GM19463 (cell line): Measurements from ENCODE around the gene PSMD3.
A peak's percentile ranks its signal among the peaks of the same experiment; 100 is the strongest.

Source experiments
- ATAC-seq: cut with Tn5 transposase; IDR thresholded peaks from one replicate; pipeline ENCODE4 v1.9.1; 2021; ENCODE audit warnings: mild to moderate bottlenecking, moderate library complexity; ENCODE audit not compliant: unreplicated experiment

The PSMD3 gene

DNA sequence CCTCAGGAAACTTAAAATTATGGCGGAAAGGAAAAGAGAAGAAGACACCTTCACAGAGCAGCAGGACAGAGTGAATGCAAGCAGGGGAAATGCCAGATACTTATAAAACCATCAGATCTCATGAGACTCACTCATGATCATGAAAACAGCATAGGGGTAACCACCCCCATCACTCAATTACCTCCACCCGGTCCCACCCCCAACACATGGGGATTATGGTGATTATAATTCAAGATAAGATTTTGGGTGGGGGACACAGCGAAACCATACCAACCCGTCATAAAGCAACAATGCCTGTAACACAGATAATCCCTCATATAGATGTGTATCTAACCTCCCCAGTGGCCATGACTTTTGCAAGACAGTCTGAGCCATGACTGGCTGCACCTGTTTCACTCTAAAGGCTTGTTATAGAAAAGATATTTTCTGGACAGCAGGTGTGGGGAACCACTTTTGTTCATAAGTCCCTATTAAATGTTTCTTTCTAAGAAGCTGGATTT is 24.8 kb upstream of the PSMD3 start:
- no peak for ATAC-seq

DNA sequence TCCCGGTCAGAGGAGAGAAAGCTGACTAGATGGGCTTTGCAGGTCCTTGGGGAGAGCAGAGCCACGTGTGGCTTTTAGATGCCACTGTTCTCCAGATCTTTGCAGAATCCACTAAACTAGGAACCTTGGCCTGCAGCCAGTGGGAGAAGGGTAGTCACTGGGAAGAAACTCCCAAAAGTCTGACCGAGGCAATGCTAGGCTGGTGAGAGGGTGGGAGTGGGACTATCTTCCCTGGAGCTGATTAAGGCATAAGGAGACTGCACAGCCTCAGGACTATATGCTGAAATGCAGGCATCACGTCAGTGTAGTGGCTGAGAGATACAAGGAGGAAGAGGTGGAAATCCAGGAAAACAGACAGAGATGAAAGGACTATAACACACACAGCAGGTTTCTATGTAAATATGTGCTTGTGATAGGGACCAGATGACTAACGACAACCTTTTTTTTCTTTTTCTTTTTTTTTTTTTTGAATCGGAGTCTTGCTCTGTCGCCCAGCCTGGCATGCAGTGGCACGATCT is 20.0 kb upstream of the PSMD3 start:
- ATAC-seq: no peak

DNA sequence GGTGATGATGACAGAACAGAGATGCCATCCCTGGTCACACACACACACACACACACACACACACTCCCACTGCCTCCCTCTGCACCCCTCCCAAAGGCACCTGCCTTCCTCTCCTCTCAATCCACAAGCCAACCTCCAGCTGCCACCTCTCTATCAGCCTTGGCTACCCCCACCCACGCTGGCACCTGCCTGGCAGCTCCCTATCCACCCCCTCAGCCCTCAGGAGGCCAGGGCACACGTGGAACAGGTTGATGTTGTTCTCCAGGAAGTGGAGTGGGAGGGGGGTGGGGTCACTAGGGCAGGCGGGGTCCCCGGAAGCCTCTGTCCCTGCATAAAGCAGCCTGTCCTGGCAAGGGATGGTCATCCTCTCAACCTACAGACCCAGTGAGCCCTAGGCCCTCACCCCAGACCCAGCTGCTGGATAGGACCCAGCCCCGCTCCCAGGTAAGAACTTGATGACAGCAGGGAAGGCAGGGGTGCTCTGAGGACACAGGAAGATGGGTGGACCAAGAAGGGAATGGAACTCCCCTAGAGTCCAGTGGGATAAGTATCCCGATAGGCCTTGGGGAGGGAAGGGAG is 17.9 kb upstream of the PSMD3 start, which contains the start of gene GSDMA:
TSS of gene GSDMA (plus strand) at position 363 of the 579 bp plus-strand sequence. CDS start 2,684 bp downstream, outside the sequence.
- no peak for ATAC-seq

DNA sequence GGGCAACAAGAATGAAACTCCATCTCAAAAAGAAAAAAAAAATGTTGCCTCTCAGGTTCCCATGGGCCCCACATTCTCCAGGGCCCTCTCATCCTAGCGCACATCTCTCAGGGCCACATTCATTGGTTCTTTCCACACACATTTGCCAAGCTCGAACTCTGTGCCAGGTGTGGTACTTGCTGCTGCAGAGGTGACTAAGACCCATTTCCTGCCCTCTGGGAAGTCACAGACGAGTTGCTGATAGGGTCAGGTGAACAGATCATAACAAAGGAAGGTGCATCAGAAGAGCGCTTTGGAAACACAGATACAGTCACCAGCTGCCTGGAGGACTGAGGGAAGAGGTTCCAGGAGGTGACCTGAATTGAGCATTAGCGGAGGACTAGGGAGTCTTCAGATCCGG is 16.8 kb upstream of the PSMD3 start:
- no peak for ATAC-seq

DNA sequence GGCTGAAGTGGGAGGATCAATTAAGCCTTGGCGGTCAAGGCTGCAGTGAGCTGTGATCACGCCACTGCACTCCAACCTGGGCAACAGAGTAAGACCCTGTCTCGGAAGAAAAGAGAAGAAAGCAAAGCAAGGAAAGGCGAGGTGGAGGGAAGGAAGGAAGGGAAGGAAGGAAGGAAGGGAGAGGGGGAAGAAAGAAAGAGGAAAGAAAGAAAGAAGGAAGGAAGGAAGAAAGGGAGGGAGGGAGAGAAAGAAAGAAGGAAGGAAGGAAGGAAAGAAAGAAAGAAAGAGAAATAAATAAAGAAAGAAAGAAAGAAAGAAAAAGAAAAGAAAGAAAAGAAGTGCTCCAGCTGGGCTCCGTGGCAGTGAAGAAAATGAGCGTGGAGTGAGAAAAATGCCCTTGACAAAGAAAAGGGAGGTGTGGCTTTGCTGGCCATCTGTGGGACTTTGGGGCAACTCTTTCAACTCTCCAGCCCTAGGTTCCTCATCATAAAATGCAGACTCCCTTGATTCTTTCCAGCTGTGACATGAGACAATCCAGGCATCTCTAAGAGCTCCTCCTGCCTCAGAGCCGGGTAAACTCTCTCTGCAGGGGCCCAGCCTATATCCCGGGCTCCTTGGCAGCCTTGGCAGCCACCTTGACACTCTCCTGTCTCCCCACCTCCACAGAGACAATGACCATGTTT is 15.4 kb upstream of the PSMD3 start:
- no peak for ATAC-seq

DNA sequence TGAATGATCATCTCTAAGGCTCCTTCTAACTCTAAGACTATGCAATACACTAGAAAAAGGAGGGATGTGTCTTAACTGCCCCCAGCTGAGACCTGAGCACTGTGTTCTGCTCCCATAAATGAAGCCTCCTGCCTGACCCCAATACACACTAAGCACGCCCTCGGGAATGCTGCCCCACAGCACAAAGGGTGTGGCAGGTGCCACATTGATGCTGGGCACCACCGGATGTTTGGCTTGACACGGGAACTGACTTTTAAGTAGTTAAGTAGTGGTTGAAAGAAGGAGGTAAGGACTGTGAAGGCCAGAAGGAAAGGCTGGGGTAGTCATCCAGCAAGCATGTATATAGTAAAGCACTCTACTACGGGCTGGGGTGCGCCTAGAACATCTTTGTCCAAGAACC is 13.8 kb upstream of the PSMD3 start:
- no peak for ATAC-seq

DNA sequence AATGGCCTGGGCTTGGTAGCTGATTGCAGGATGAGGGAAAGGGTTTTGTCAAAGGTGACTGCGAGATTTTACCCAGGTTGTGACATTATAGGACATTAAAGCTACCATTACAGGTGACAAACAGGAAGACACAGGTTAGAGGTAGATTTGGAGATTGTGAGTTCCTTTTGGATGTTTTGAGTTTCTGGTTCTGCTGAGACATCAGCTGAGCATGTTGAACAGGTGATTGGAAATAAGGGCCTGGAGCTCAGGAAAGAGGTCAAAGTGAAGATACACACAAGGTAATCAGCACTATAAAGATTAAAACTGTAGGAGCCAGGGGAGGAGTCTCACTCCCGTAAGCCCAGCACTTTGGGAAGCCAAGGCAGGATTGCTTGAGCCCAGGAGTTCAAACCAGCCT is 11.8 kb upstream of the PSMD3 start:
- ATAC-seq: no peak

DNA sequence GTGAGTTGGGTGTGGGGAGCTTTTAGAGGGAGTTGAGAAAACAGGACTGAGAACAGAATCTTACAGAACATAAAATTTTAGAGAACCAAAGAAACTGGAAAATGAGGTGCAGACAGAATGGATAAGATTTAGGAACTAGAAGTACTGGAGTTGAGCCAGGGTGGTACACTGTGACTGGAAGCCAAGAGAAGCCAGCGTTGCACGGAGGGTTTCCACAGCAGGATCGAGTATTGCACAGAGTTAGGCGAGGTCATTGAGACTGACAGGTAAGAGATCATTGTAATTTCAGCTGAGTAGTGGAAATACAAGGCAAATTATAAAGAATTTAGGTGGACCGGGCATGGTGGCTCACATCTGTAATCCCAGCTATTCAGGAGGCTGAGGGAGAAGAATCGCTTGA is 11.2 kb upstream of the PSMD3 start:
- no peak for ATAC-seq

DNA sequence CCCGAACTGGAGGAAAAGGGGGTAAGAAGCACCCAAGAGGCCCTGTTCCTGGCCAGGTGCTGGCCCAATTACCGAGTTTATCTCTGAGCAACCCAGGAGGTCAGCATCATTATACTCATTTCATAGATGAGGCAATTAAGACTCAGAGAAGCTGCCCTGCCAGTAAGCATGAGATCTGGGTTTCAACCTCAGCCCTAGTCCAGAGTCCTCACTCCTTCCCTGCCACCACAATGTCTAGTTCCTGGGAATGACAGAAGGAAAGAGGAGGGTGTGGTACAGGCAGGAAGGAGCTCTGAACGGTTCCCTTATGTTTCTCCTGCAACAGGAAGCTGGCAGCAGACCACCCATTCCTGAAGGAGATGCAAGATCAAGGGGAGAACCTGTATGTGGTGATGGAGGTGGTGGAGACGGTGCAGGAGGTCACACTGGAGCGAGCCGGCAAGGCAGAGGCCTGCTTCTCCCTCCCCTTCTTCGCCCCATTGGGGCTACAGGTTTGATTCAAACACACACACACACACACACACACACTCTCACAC is 10.4 kb upstream of the PSMD3 start:
- no peak for ATAC-seq

DNA sequence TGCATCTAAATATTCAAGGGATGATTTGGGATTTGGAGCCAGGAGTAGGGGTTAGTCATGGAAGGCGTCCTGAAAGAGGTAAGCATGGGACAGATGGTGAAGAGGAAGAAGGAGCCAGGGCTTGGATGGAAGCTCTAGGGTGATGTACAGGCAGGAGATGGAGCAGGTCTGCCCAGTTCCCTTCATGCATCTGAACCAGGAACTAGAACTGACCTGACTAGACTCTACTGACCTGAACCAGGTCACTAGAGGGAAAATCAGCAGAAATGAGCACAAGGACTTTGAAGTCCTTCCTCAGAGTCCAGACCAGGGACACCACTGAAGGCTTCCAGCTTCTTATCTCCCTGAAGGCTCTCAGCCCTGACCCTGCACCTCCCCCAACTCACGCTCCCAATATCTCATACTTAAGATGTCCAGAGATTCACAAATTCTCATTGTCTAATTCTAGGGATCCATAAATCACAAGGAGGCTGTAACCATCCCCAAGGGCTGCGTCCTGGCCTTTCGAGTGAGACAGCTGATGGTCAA is 9.5 kb upstream of the PSMD3 start:
- ATAC-seq: no peak

DNA sequence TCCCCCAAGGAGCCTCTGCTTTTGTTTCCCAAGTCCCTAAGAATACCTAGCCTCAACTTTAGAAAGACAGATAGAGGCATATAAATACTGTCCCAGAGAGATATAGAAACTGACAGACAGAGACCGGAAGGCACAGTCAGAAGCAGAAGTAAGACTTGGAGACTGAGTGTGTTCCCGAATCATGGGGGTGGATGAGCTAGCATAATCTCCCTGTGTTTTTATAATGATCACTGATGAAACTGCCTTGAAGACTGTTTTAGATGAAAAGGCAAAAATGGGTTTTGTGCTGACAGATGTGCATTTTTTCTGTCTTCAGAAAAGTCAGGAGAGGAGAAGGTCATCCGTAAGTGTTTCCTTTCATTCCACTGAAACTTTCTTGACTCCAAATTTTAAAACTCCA is 8.3 kb upstream of the PSMD3 start:
- no peak for ATAC-seq

DNA sequence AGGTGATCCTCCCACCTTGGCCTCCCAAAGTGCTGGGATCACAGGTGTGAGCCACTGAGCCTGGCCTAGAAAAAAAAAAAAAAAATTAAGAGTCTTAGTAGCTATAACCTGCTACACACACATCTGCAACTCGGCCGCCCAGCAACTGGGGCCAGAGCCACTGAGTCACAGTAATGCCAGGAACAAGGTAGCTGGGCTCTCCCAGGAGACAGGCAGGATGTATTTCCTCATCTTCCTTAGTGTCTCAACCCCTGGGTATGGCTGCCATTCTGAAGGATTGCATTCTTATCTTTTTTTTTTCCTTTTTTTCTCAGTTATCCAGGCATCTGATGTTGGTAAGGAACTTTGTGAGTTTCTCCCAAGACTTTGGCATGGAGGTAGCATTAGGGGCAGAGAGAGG is 7.1 kb upstream of the PSMD3 start:
- no peak for ATAC-seq

DNA sequence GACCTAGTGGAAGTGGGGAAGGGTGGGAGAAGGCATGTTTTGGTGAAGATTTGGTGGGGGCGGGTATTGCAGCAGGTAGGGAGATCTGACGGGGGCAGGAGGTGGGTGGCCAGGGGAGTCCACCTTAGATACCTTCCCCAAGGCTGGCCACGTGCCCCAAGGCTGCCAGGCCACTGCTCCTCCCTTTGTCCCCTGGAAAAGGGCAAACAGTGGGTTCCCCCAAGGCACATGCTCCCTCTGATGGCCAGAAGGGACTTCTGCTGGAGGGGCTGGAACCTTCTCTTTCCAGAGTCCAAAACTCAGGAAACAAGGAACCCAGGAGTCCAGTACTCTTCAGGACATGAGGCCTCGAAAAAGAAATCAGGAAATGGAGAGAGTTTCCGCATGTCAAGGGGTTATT is 6.2 kb upstream of the PSMD3 start:
- no peak for ATAC-seq

DNA sequence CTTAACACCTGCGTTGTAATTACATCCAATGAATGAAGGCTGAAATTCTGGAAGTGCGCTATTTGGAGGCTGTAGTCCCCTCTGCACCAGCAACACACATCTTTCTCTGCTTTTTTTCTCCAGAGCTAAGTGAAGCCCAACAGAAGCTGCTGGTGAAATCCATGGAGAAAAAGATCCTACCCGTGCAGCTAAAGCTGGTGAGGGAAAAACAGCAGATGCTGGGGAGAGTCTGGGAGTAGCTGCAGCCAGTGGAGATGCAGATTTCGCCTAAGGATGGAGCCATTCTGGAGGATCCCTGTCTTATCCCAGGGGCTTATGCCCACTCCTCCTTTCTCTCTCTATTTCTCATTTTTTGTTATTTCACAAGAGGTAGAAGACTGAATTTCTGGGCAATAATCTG is 4.8 kb upstream of the PSMD3 start:
- ATAC-seq: no peak

DNA sequence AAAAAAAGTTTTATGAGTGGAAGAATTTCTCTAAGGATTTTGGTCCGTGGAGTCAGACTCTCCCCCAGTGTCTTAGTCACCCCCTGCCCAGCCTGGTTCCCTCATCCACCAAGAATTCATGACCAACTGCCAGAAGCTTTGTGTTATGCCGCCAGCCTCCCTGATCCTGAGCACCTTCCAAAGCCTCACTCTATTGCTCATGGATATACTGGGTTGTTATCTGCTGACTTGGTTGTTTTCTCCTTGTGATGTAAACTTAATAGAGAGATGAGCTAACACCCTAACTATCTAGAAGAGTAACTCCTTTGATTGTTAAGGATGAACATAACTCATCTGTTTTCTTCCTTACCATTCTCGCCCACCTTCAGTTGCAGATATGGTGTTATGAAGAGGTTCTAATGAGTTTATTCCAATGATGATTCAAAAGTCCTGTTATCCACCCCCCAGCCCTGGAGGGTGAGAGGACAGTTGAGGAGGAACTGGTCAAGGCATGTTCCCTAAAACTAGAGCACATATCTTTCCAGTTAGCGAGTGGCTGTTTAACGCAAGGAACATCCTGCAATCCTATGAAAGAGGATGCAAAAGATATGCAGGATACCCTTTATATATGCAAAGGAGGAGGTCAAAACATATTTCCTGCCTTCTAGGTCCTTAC is 1.5 kb upstream of the PSMD3 start:
- ATAC-seq: no peak

DNA sequence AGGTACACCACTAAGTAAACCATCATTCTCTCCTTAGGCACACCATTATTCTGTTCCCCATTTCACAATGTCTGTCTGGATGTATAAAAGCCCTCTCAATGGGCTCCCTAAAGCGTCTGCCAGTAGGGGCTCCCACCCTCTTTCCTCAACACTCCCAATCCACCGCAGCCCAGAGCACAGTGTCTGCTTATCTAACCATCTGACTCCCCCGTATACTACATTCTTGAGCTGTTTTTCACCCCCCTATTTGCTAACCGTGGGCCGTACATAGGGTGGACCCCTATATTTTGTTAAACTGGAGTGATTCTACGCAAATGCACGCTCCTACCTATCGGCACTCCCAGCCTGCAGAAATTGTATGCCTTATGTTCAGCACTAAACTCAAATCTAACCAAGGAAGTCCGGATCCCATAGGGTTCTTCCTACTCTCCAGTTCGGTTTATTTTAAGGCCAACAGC is 685 bp upstream of the PSMD3 start:
- ATAC-seq: peak; percentile 3

DNA sequence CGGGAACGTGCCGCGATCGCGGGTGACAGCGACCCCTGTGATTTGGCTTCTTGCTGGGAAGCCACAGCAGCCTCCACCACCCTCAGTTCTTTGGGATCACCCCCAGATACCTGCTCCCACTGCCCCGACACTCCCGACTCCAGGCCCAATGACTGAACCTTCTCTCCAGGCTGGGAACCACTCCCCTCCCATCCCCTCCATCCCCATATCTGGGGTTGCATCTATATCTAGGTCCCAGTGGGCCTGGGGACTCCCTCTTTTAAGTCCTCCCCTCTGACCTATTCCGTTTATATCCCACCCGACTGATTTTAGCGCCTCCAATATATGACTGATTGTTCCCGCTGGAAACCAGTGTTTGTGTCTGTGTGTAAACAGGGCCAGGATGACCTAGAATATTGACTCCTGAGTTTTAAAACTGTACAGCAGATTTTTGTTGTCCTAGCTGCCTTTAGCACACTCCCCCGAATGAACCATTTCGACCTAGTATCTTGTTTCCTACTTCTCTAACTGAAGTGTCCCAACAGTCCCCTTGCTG is 667 bp downstream of the PSMD3 start:
- ATAC-seq: no peak

DNA sequence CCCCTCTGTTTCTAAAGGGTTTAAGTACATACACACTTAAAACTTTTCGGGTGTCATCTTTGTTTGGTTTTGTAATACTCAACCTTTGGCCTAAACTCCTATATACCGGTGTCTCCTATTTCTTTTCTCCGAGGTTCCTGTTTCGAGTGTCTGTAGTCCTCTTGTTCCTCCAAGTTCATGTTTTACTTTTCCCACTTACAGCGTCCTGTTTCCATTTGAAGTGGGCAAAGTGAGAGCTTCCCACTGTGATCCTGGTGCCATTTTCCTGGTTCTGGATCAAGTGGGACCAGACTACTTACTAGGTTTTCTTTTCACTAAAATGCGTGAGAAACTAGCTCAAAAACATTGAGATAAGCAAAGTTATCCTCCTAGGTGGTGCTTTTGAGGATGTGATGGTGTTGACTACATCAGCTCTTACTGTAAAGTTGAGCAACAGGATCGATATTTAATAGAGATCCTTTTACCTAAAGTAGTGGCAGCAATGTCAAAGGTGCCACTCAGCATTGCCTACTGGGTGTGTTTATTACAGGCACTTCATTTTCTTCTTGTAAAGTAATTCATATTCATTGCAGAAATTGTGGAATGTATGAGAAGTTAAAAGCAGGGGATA is 1.3 kb downstream of the PSMD3 start:
- no peak for ATAC-seq

DNA sequence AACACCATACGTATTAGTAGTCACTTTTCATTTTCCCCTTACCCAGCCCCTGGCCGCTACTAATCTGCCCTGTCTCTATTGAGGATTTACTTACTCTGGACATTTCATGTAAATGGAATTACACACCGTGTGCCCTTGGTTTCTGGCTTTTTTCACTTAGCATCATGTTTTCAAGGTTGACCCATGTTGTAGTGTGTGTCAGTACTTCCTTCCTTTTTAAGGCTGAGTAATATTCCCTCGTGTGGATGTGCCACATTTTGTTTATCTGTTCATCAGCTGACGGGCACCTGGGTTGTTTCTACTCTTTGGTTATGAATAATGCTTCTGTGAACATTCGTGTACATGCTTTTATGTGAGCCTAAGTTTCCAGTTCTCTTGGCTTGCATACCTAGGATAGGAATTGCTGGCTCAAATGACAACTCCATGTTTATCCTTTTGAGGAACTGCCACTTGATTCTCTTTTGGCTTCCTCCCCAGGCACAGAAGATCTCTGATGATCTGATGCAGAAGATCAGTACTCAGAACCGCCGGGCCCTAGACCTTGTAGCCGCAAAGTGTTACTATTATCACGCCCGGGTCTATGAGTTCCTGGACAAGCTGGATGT is 7.7 kb downstream of the PSMD3 start:
- no peak for ATAC-seq

DNA sequence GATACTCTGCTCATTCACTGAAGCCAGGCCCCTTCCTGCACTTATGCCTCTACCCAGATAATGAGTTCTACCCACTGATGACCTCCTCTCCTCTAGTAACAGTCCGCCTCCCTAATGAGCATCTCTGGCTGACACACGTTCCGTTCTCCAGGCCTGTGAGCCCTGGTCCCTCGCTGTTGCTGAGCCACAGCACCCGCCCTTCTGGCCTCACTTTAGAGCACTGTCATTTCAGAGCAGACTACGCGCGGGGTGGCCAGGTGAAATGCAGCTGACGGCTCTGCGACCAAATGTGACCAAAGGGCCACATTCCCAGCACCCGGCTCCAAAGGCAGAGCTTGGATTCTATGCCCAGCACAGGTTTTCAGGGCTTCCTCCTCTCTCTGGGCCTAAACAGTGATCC is 13.8 kb downstream of the PSMD3 start:
- no peak for ATAC-seq
